MCF 10A (cell line): ENCODE data around the gene EIPR1. TPM values are rescaled to one million over a fixed set of nuclear protein-coding genes. Genes with fewer than 3 reads are reported as not detected.

Experiments
- BruUV-seq: library from RNA; stranded (reverse); fragments of 400-500 nt; replicated peaks from 2 replicates; lab custom pipeline; 2021; lab: Mats Ljungman, UMichigan
- CTCF ChIA-PET: fragments of 300-600 bp; sonication (Branson Sonifier 250); formaldehyde crosslinking; extraction: SDS; loops from one replicate; lab custom pipeline; 2021; ENCODE audit warnings: antibody characterized with exemption, inconsistent platforms; lab: Yijun Ruan, JAX
- POLR2A ChIA-PET: fragments of 300-600, 350-650 bp; sonication (Branson Sonifier 250); formaldehyde crosslinking; extraction: SDS; loops from one replicate; lab custom pipeline; 2020; ENCODE audit warnings: antibody characterized with exemption, inconsistent platforms; lab: Yijun Ruan, JAX
- DNase-seq: peaks from one replicate; pipeline ENCODE4 v3.0.0-alpha.2; 2018; ENCODE audit not compliant: unreplicated experiment
- H3K27ac Mint-ChIP-seq: one replicate; pipeline ENCODE4 v1.8.0; 2022; ENCODE audit warnings: mild to moderate bottlenecking, low read depth, mixed read lengths; ENCODE audit not compliant: unreplicated experiment
- H3K27me3 Mint-ChIP-seq: one replicate; pipeline ENCODE4 v1.8.0; 2022; ENCODE audit warnings: mixed read lengths; ENCODE audit not compliant: insufficient read depth, unreplicated experiment
- H3K36me3 Mint-ChIP-seq: one replicate; pipeline ENCODE4 v1.8.0; 2022; ENCODE audit warnings: mild to moderate bottlenecking, moderate library complexity, mixed read lengths; ENCODE audit not compliant: insufficient read depth, unreplicated experiment
- H3K4me1 Mint-ChIP-seq: one replicate; pipeline ENCODE4 v1.8.0; 2022; ENCODE audit warnings: mixed read lengths; ENCODE audit not compliant: insufficient read depth, unreplicated experiment
- H3K4me3 Mint-ChIP-seq: one replicate; pipeline ENCODE4 v1.8.0; 2022; ENCODE audit warnings: mild to moderate bottlenecking, moderate library complexity, mixed read lengths; ENCODE audit not compliant: unreplicated experiment
- H3K9me3 Mint-ChIP-seq: one replicate; pipeline ENCODE4 v1.8.0; 2022; ENCODE audit warnings: mixed read lengths; ENCODE audit not compliant: unreplicated experiment
- CTCF ChIP-seq: fragments of 200-600 bp; IDR thresholded peaks from one replicate; pipeline ENCODE4 v1.8.0; 2022; ENCODE audit warnings: antibody characterized with exemption, mild to moderate bottlenecking; ENCODE audit not compliant: unreplicated experiment
- intact Hi-C: fragments of 100-400 bp; cut with micrococcal nuclease; formaldehyde crosslinking; loops from 2 replicates; pipeline ENCODE4 v1.14.1; 2022
- total RNA-seq: library from RNA; stranded (reverse); gene quantifications from 2 replicates; pipeline ENCODE4 v1.2.3, GENCODE V29; 2022

Gene EIPR1
- total RNA-seq, 1 experiment from 2014 or later: 49.0 TPM

DNA sequence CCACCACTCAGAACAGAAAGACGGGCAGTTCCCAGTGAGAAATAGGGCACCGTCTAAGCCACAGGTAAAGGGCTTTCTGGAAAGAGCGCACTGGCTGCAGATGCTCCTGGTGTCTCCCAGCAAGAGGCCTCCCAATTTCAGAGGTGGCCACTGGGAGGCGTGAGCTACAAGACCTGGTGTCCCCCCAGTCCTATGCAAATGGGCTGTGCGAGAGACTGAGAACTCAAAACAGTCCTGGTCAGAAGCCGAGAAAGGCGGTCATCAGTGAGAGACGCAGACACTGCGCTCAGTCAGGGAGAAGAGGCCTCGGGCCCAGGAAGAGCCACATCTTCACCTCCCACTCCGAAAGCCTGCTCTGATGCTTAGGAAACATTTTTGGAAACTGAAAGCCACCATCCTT, 179.5 kb downstream of the EIPR1 start:
- Mint-ChIP-seq H3K27ac (no peak overlapping the region), H3K4me1 (no peaks in the 10 kb centered on the region), H3K9me3 (no peaks in the 10 kb centered on the region), H3K4me3 (no peak overlapping the region), H3K27me3 (no peaks in the 10 kb centered on the region), H3K36me3 (peaks cover 31% of the 10 kb centered on the region)
- TF ChIP-seq CTCF: no peak
- DNase-seq: no peak
- intact Hi-C loops: no loop called here
- no TSS peak for BruUV-seq
- ChIA-PET POLR2A (no interaction called here), CTCF (no interaction called here)

DNA sequence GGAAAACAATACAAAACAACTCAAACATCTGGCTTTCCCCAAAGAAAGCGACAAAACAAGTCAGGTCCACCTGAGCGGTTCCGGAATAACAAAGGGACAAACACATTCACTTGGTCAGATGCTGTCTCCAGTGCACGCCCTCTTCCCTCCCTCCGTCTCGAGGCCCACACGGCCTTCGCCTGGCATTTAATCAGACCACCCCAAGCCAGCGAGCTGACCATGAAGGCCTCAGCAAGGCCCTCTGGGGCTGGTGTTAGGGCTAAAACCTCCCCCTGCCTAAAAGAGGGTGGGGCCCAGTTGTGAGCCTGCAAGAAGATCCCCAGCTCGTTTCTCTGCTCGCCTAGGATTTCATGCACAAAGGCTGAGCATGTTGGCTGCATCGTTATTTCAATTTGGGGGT, 180.3 kb downstream of the EIPR1 start:
- TF ChIP-seq CTCF: no peak
- H3K4me1 Mint-ChIP-seq: no peaks in the 10 kb centered on the region
- no peaks in the 10 kb centered on the region for H3K27me3 Mint-ChIP-seq
- ChIA-PET CTCF (no interaction called here), POLR2A (no interaction called here)
- H3K36me3 Mint-ChIP-seq: peaks cover 34% of the 10 kb centered on the region
- intact Hi-C loops: no loop called here
- no peak overlapping the region for H3K27ac Mint-ChIP-seq
- H3K4me3 Mint-ChIP-seq: no peak overlapping the region
- no peak for DNase-seq
- no peaks in the 10 kb centered on the region for H3K9me3 Mint-ChIP-seq
- no TSS peak for BruUV-seq

DNA sequence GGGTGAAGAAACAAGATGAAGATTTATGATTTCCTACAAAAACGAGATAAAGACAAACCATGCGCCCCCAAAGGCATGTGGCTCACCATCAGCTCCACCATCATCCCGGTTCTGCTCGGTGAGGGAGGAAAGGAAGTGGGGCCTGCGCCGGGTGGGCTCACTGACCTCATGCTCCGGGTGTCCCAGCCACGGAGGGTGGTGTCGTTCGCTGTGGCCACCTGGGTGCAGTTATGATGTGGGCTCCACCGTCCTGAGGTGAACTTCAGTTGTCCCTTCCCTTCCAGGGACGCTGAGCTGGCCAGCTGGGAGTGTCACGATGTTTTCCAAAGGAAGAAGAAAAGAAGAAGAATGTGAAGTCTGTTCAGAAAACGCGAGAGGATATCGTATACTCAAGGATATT, 180.9 kb downstream of the EIPR1 start:
- POLR2A ChIA-PET: no interaction called here
- H3K4me3 Mint-ChIP-seq: no peak overlapping the region
- DNase-seq: no peak
- H3K27me3 Mint-ChIP-seq: no peaks in the 10 kb centered on the region
- no peaks in the 10 kb centered on the region for H3K9me3 Mint-ChIP-seq
- no peak for TF ChIP-seq CTCF
- intact Hi-C loops: no loop called here
- H3K4me1 Mint-ChIP-seq: no peaks in the 10 kb centered on the region
- BruUV-seq: no TSS peak
- peaks cover 40% of the 10 kb centered on the region for H3K36me3 Mint-ChIP-seq
- CTCF ChIA-PET: interaction anchor here (0.6 kb wide), 1 partner anchor 40 kb away, joined by 3 read pairs; no protein-coding TSS in a partner anchor
- no peak overlapping the region for H3K27ac Mint-ChIP-seq

DNA sequence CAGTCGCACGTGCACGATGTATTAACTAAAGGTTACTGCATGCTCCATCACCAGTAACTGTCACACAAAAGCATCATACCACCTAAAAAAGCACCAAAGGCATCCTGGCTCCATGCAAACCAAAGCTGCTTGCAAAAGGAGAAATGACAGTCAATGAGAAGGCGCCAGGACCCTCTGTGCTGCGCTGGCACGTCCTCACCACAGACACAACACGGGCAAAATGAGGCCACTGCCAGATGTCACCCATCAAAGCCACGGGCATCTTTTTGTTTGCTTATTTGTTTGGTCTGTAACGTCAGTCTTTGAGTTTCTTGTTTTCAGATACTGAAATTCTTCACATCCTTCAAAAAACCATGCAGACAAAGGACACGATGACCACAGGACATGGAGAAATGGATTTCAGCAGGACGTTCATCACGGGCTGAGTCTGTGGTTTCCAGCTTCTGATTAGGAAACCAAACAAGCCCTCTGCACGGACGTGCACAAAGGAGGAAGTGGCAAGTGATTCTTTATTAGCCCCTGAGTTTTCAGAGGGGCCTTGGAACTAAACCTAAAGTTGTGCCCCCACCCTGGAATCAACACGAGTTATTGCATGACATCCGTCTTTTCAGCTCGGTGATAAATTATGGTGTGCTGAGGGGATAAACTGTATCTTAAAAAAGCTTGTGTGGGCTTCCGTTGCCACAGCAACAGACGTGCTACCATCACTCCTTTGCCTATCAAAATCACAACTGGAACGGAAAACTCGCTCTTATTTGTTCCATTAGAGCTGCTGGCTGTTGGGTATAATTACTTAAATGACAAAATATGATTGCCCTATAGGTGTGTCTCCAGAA, 181.8 kb downstream of the EIPR1 start:
- DNase-seq: no peak
- ChIA-PET POLR2A (no interaction called here), CTCF (no interaction called here)
- Mint-ChIP-seq H3K27me3 (no peaks in the 10 kb centered on the region), H3K36me3 (peaks cover 45% of the 10 kb centered on the region), H3K27ac (no peak overlapping the region), H3K9me3 (no peaks in the 10 kb centered on the region), H3K4me1 (no peaks in the 10 kb centered on the region), H3K4me3 (no peak overlapping the region)
- TF ChIP-seq CTCF: no peak
- BruUV-seq: no TSS peak
- intact Hi-C loops: no loop called here
